Testis (tissue), 3 donors: Measurements from ENCODE around the gene NR5A1. TPM values are rescaled to one million over a fixed set of nuclear protein-coding genes. Genes with fewer than 3 reads are reported as not detected.
A peak's percentile ranks its signal among the peaks of the same experiment; 100 is the strongest.

ENCODE experiments used
- DNase-seq: peaks from one replicate; pipeline ENCODE4 v3.0.0-alpha.2; 2019
- H3K27ac ChIP-seq, 2 donors: fragments of 200-600 bp; sonication (generic); one replicate each; pipeline ENCODE4 v1.5.1; 2019
- H3K27me3 ChIP-seq: fragments of 200-600 bp; sonication (generic); one replicate; pipeline ENCODE4 v1.5.1; 2019
- H3K36me3 ChIP-seq: fragments of 200-600 bp; sonication (generic); one replicate; pipeline ENCODE4 v1.5.1; 2017; ENCODE audit warnings: low read depth; ENCODE audit errors: missing control alignments
- H3K4me1 ChIP-seq: fragments of 200-600 bp; sonication (generic); one replicate; pipeline ENCODE4 v1.5.1; 2019
- H3K4me3 ChIP-seq, 2 donors: fragments of 200-600 bp; sonication (generic); one replicate each; pipeline ENCODE4 v1.5.1; 2017 to 2019
- H3K9me3 ChIP-seq: fragments of 200-600 bp; sonication (generic); one replicate; pipeline ENCODE4 v1.5.1; 2017
- POLR2A ChIP-seq: fragments of 450-650 bp; IDR thresholded peaks from one replicate; pipeline ENCODE4 v1.6.1; 2017; ENCODE audit warnings: antibody characterized with exemption, mild to moderate bottlenecking, moderate library complexity
- WGBS, 2 donors: methylation state at CpG; one replicate each; pipeline ENCODE4 v1.1.5; 2018; 5-methylcytosine and 5-hydroxymethylcytosine counted together
- intact Hi-C: fragments of 100-400 bp; cut with DNase I; formaldehyde crosslinking; loops from one replicate; pipeline ENCODE4 v1.15.1; 2023; ENCODE audit warnings: low total_unique reads
- polyA plus RNA-seq: library from polyadenylated mRNA; stranded (reverse); fragments of 350-450 nt; fragmentation: Illumina TruSeq; extraction: RNeasy Lipid Tissue Mini Kit (QIAGEN cat#74804); gene quantifications from one replicate; pipeline ENCODE4 v1.2.3, GENCODE V29; 2014; ENCODE audit warnings: low read depth, low replicate concordance; ENCODE audit not compliant: insufficient read depth
- total RNA-seq, 2 donors: library from RNA; depleted of rRNA; stranded (reverse); fragments of >200 nt; gene quantifications; one replicate each; pipeline ENCODE4 v1.2.3, GENCODE V29; 2016
- TF ChIP-seq, protein P1 (sequence below), 3 experiments: fragments of 450-650 bp in 2 of 3; fragments of 200-600 bp in 1 of 3; sonication (generic) in 1 of 3; IDR thresholded peaks; one replicate each; pipeline ENCODE4 v1.5.1; 2016 to 2019; ENCODE audit warnings: antibody characterized with exemption in 3 of 3, mild to moderate bottlenecking in 2 of 3, moderate library complexity in 1 of 3

Gene NR5A1
- total and polyA plus RNA-seq, 3 donors from 2014 or later, result 28.7 to 65.2 (median 43.5) TPM

DNA sequence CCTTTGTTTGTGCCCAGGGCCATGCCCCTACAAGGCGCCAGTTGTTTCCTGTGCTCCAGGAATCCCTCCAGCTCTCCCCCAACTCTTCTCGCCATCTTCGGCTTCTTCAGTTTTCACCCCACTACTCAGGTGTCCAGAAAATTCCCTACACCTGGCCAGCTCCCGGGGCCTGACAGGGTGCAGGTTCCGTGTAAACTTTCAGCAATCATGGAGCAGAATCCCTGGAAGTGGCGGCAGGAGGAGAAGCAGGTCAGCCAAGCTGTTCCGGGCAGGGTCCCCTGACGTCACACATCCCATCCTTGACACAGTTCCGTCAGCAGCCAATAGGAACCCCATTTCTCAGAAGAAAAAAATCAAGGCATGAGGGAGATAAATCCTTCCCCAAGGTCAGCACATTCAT, 69.1 kb downstream of the NR5A1 start:
- no peak for DNase-seq
- TF ChIP-seq, protein P1, sequence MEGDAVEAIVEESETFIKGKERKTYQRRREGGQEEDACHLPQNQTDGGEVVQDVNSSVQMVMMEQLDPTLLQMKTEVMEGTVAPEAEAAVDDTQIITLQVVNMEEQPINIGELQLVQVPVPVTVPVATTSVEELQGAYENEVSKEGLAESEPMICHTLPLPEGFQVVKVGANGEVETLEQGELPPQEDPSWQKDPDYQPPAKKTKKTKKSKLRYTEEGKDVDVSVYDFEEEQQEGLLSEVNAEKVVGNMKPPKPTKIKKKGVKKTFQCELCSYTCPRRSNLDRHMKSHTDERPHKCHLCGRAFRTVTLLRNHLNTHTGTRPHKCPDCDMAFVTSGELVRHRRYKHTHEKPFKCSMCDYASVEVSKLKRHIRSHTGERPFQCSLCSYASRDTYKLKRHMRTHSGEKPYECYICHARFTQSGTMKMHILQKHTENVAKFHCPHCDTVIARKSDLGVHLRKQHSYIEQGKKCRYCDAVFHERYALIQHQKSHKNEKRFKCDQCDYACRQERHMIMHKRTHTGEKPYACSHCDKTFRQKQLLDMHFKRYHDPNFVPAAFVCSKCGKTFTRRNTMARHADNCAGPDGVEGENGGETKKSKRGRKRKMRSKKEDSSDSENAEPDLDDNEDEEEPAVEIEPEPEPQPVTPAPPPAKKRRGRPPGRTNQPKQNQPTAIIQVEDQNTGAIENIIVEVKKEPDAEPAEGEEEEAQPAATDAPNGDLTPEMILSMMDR (IDR thresholded peaks at IDR 0.05), result no peak
- TF ChIP-seq POLR2A, result no peak
- Histone ChIP-seq H3K27me3 (no peaks in the 10 kb centered on the region), H3K27ac (no peak overlapping the region), H3K4me1 (no peaks in the 10 kb centered on the region), H3K4me3 (peak overlapping the region in 1 of 2 donors; percentile 15), H3K36me3 (no peaks in the 10 kb centered on the region), H3K9me3 (no peaks in the 10 kb centered on the region)
- intact Hi-C loops, result no loop called here
- WGBS, 2 donors, result 51 to 73% methylated on average over 9 of the region's 9 CpGs

- H3K27me3 ChIP-seq, result no peaks in the 10 kb centered on the region
- DNase-seq, result no peak
Observed at GRCh38 chr9:124437086-124437485, 70.1 kb downstream of the NR5A1 start.

DNA sequence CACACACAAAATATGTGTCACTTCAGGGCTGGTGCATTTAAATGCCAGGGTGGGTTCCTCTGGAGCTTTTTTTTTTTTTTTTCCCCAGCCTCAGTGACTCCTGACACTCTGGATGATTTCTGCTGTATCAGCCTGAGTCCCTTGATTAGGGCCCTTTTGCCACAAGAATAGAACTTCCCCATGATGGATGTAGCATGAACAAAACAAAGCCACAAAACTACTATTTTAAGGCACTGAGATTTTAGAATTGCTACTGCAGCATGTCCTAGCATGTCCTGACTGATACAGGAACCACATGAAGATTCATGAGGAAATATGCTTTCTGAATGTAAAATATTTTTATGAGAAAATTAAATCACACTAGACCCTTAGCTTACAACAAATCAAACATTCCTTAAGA, 70.9 kb downstream of the NR5A1 start:
- H3K27me3 ChIP-seq, result no peaks in the 10 kb centered on the region
- no peaks in the 10 kb centered on the region for H3K36me3 ChIP-seq
- no peaks in the 10 kb centered on the region for H3K9me3 ChIP-seq
- intact Hi-C loops, result no loop called here
- H3K27ac ChIP-seq, result no peak overlapping the region
- H3K4me3 ChIP-seq, result no peak overlapping the region
- DNase-seq, result no peak
- H3K4me1 ChIP-seq, result no peaks in the 10 kb centered on the region
- no peak for TF ChIP-seq POLR2A
- TF ChIP-seq, protein P1 (IDR thresholded peaks at IDR 0.05), result no peak

More at GRCh38 chr9:124437086-124437485, 70.1 kb downstream of the NR5A1 start:
- Histone ChIP-seq H3K4me1 (no peaks in the 10 kb centered on the region), H3K36me3 (no peaks in the 10 kb centered on the region), H3K27ac (no peak overlapping the region), H3K4me3 (no peak overlapping the region), H3K9me3 (no peaks in the 10 kb centered on the region)
- 88 to 92% methylated on average over 3 of the region's 3 CpGs for WGBS, 2 donors
- intact Hi-C loops, result no loop called here
- TF ChIP-seq, protein P1 (IDR thresholded peaks at IDR 0.05), result no peak
- no peak for TF ChIP-seq POLR2A

Other genes with a start within 250 kb of the NR5A1 start
- 10 to 100 TPM; 11.5 to 21.4 TPM for gene NEK6, start 249.4 kb downstream of the NR5A1 start, total RNA-seq
- gene NEK6, start 249.4 kb downstream of the NR5A1 start, polyA plus RNA-seq, result 21.5 TPM
- gene PSMB7, start 92.0 kb downstream of the NR5A1 start, total RNA-seq, result 100 to 1,000 TPM; 156 to 188 TPM
- gene PSMB7, start 92.0 kb downstream of the NR5A1 start, polyA plus RNA-seq, result 310 TPM
- under 1 TPM; 0.31 to 0.74 TPM for gene ADGRD2, start 56.9 kb downstream of the NR5A1 start, total RNA-seq
- gene ADGRD2, start 56.9 kb downstream of the NR5A1 start, polyA plus RNA-seq, result 1.5 TPM